ENCODE results near the gene SMAP2.

DNA sequence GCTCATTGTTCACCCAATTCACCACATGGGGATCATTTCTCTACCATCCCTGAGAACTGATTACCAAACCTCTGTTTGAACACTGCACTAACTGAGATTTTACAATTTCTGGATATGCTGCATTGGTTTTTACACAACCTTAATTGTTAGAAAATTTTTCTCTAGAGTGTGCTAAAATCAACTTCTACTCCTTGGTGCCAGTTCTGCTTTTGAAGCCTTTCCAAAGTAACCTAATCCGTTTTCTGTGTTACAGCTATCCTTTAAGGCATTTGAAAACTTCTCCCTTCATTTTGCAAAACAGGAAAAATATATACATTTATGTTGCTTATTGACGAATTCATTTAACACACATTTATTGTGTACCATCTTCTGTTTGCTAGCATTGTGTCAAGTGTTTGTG lies 23.7 kb downstream of the SMAP2 start:
- TF ChIP-seq POLR2A (IDR thresholded peaks at IDR 0.05; ENCODE audit: low read length) (no peak), GATA1 (IDR thresholded peaks at IDR 0.05; ENCODE audit: low read depth, low read length) (no peak)

Measured in erythroblast (primary cell).